Ovary (tissue), 9 donors: Measurements from ENCODE around the gene RECK. TPM values are rescaled to one million over a fixed set of nuclear protein-coding genes. Genes with fewer than 3 reads are reported as not detected.

ENCODE experiments used
- DNase-seq, 5 donors: peaks; one replicate each; pipeline ENCODE4 v3.0.0-alpha.2; 2019 to 2020
- H3K27ac ChIP-seq, 2 donors: fragments of 200-600 bp; one replicate each; pipeline versions ENCODE4 v1.5.1 to v1.8.0; 2019 to 2022
- H3K27me3 ChIP-seq: fragments of 200-600 bp; one replicate; pipeline ENCODE4 v1.8.0; 2022
- H3K36me3 ChIP-seq: fragments of 200-600 bp; sonication (generic); one replicate; pipeline ENCODE4 v1.5.1; 2019
- H3K4me1 ChIP-seq: one replicate; pipeline ENCODE4 v1.8.1; 2013; ENCODE audit warnings: mild to moderate bottlenecking, moderate library complexity; ENCODE audit not compliant: insufficient read depth
- H3K4me3 ChIP-seq: fragments of 200-600 bp; sonication (generic); one replicate; pipeline ENCODE4 v1.5.1; 2017
- H3K9me3 ChIP-seq, 2 donors: fragments of 200-600 bp in 1 of 2; sonication (generic) in 1 of 2; one replicate each; pipeline versions ENCODE4 v1.5.1 to v1.8.1; 2013 to 2019; ENCODE audit warnings: mild to moderate bottlenecking in 1 of 2, moderate library complexity in 1 of 2
- CTCF ChIP-seq, 3 donors: fragments of 450-650 bp in 2 of 3; fragments of 200-600 bp in 1 of 3; IDR thresholded peaks; one replicate each; pipeline versions ENCODE4 v1.5.1 to v1.8.0; 2016 to 2022; ENCODE audit warnings: antibody characterized with exemption in 3 of 3, mild to moderate bottlenecking in 1 of 3
- EP300 ChIP-seq: sonication (generic); formaldehyde crosslinking; IDR thresholded peaks from one replicate; pipeline ENCODE4 v1.6.1; 2017; ENCODE audit warnings: antibody characterized with exemption
- POLR2A ChIP-seq: fragments of 450-650 bp; IDR thresholded peaks from one replicate; pipeline ENCODE4 v1.6.1; 2017; ENCODE audit warnings: antibody characterized with exemption, mild to moderate bottlenecking, moderate library complexity
- WGBS, 3 donors: extraction: QIAGEN DNeasy Blood & Tissue Kit in 1 of 3; methylation state at CpG; one replicate each; pipeline versions ENCODE4 v1.1.5 to v1.1.7; 2013 to 2017; 5-methylcytosine and 5-hydroxymethylcytosine counted together
- intact Hi-C, 4 donors: fragments of 100-400 bp; cut with DNase I; formaldehyde crosslinking; loops; one replicate each; pipeline versions ENCODE4 v1.11.0 to v1.15.1; 2022 to 2023
- polyA plus RNA-seq, 2 donors: library from polyadenylated mRNA; stranded (reverse); fragments of 200-250 nt in 1 of 2; fragments of 350-450 nt in 1 of 2; fragmentation: Illumina TruSeq in 1 of 2; extraction: RNeasy Lipid Tissue Mini Kit (QIAGEN cat#74804) in 1 of 2; gene quantifications; one replicate each; pipeline ENCODE4 v1.2.3, GENCODE V29; 2013 to 2014
- total RNA-seq, 7 donors: library from RNA; depleted of rRNA in 2 of 7; stranded (reverse); fragments of >200 nt in 2 of 7; fragmentation: NEBNext Ultra II Directional in 3 of 7; extraction: Animal tissue kit (Norgen Biotek cat#: 25700) in 3 of 7; gene quantifications; one replicate each; pipeline versions ENCODE4 v1.1.0 to v1.2.4, GENCODE V29; 2016 to 2023
- donor health status: DM: no; HTN: no; CAD: no; lungs with moderate emphysema.
- donor health status: DM: no; HTN: no; CAD: no.
- donor health status: Bipolar disorder and iron deficiency.
- donor health status: DM: yes; HTN: yes; CAD: no.
- donor health status: DM: no; HTN: no; CAD: no.
- donor health status: DM: yes; HTN: yes; CAD: no.

Gene RECK
- total and polyA plus RNA-seq, 9 donors, result 10.7 to 24.2 (median 16.8) TPM

- WGBS, 3 donors, result 70 to 76% (median 72%) methylated on average over 10 of the region's 10 CpGs
- Histone ChIP-seq H3K4me3 (no peak overlapping the region), H3K27ac (no peak overlapping the region), H3K27me3 (no peaks in the 10 kb centered on the region), H3K4me1 (peaks cover 4% of the 10 kb centered on the region), H3K9me3 (no peaks in the 10 kb centered on the region), H3K36me3 (no peaks in the 10 kb centered on the region)
- intact Hi-C loops, result loop anchor here in 2 of 4 donors (5.0 kb wide), 1 partner anchor 64 kb away; the partner anchor contains the start of gene CCIN (in 2 of the 2)
- DNase-seq, result peak; percentile 73 to 88 (median 83)
- no peak for TF ChIP-seq POLR2A
- TF ChIP-seq CTCF (IDR thresholded peaks at IDR 0.05), result peak; percentile 23 to 70 (median 44)
These were observed 66.2 kb downstream of the RECK start for GRCh38 chr9:36102742-36103495.

- H3K27ac ChIP-seq, result no peak overlapping the region
- intact Hi-C loops, result no loop called here
- no peaks in the 10 kb centered on the region for H3K36me3 ChIP-seq
- no peaks in the 10 kb centered on the region for H3K9me3 ChIP-seq
- no peaks in the 10 kb centered on the region for H3K27me3 ChIP-seq
- H3K4me1 ChIP-seq, result no peaks in the 10 kb centered on the region
- H3K4me3 ChIP-seq, result no peak overlapping the region
- WGBS, 3 donors, result 66 to 76% (median 67%) methylated on average over 2 of the region's 2 CpGs
- no peak for TF ChIP-seq POLR2A
- no peak for TF ChIP-seq EP300
- no peak for DNase-seq
These were observed 72.4 kb downstream of the RECK start for GRCh38 chr9:36109071-36109470.

GRCh38 chr9:36110434-36110833 is 73.7 kb downstream of the RECK start:
- DNase-seq, result no peak
- Histone ChIP-seq H3K27me3 (no peaks in the 10 kb centered on the region), H3K27ac (no peak overlapping the region), H3K36me3 (no peaks in the 10 kb centered on the region), H3K4me3 (no peak overlapping the region), H3K9me3 (no peaks in the 10 kb centered on the region), H3K4me1 (no peaks in the 10 kb centered on the region)
- intact Hi-C loops, result no loop called here
- 57 to 90% (median 84%) methylated on average over 2 of the region's 2 CpGs for WGBS, 3 donors
- TF ChIP-seq CTCF (IDR thresholded peaks at IDR 0.05) (no peak), EP300 (no peak), POLR2A (no peak)

GRCh38 chr9:36112516-36112915 is 75.8 kb downstream of the RECK start:
- intact Hi-C loops, result no loop called here
- Histone ChIP-seq H3K9me3 (no peaks in the 10 kb centered on the region), H3K4me1 (no peaks in the 10 kb centered on the region), H3K27ac (no peak overlapping the region), H3K27me3 (no peaks in the 10 kb centered on the region), H3K4me3 (no peak overlapping the region), H3K36me3 (no peaks in the 10 kb centered on the region)
- no peak for DNase-seq
- TF ChIP-seq POLR2A (no peak), EP300 (no peak), CTCF (IDR thresholded peaks at IDR 0.05) (no peak)
- 92 to 93% (median 92%) methylated on average over 3 of the region's 3 CpGs for WGBS, 3 donors

- H3K9me3 ChIP-seq, result no peaks in the 10 kb centered on the region
- no peak for DNase-seq
- intact Hi-C loops, result no loop called here
- H3K4me1 ChIP-seq, result no peaks in the 10 kb centered on the region
- H3K4me3 ChIP-seq, result no peak overlapping the region
- H3K36me3 ChIP-seq, result no peaks in the 10 kb centered on the region
- 64 to 79% (median 75%) methylated on average over 2 of the region's 2 CpGs for WGBS, 3 donors
- no peak overlapping the region for H3K27ac ChIP-seq
- no peaks in the 10 kb centered on the region for H3K27me3 ChIP-seq
- TF ChIP-seq CTCF (IDR thresholded peaks at IDR 0.05) (no peak), POLR2A (no peak), EP300 (no peak)
These were observed 77.3 kb downstream of the RECK start for GRCh38 chr9:36113999-36114398.
